Stimulated activated effector memory CD8-positive, alpha-beta T cell treated with anti-CD3 and anti-CD28 coated beads, Interleukin-12 subunit alpha, Interleukin-12 subunit beta, amount 100 ng/mL, for 72 hours (primary cell): ENCODE data around the gene FDX2.
A peak's percentile ranks its signal among the peaks of the same experiment; 100 is the strongest.

Experiments used
- ATAC-seq: fragments of 150-1000 bp; cut with Tn5 transposase; 2 replicates; pipeline ENCODE4 v1.10.0; 2021
- DNase-seq, 2 donors: peaks; one replicate each; pipeline ENCODE4 v3.0.0; 2021 to 2022; ENCODE audit warnings: low spot score in 2 of 2
- H3K27ac Mint-ChIP-seq: one replicate; pipeline ENCODE4 v1.8.0; 2022; ENCODE audit warnings: mild to moderate bottlenecking, mixed read lengths
- H3K36me3 Mint-ChIP-seq: one replicate; pipeline ENCODE4 v1.8.0; 2022; ENCODE audit warnings: mild to moderate bottlenecking, mixed read lengths
- H3K4me1 Mint-ChIP-seq: one replicate; pipeline ENCODE4 v1.8.0; 2022; ENCODE audit warnings: mixed read lengths
- H3K4me3 Mint-ChIP-seq: one replicate; pipeline ENCODE4 v1.8.0; 2022; ENCODE audit warnings: mild to moderate bottlenecking, mixed read lengths
- H3K9me3 Mint-ChIP-seq: one replicate; pipeline ENCODE4 v1.8.0; 2022; ENCODE audit warnings: mixed read lengths

FDX2 gene

DNA sequence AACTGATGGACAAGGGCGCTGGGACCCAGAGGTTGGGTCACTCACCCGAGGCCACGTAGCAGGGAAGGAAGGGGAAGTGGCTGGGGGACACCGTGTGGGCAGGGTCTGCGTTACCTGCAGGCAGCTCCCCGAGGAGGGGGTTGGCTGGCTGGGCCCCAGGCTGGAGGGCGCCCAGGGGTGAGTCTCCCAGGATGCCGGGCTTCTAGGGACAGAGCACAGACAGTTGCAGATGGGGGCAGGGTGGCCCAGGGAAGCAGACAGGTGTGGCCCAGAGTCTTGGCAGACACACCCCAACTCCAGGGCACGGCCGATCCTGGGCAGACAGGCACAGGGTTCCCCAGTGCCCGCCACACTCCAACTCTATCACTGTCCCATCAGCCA, 5.6 kb upstream of the FDX2 start:
- peaks cover 92% of the 10 kb centered on the region for H3K36me3 Mint-ChIP-seq
- H3K4me3 Mint-ChIP-seq: no peak overlapping the region
- ATAC-seq: no peak
- H3K27ac Mint-ChIP-seq: peak overlapping the region; percentile 2
- no peak for DNase-seq
- H3K4me1 Mint-ChIP-seq: peaks cover 2% of the 10 kb centered on the region
- H3K9me3 Mint-ChIP-seq: no peaks in the 10 kb centered on the region

DNA sequence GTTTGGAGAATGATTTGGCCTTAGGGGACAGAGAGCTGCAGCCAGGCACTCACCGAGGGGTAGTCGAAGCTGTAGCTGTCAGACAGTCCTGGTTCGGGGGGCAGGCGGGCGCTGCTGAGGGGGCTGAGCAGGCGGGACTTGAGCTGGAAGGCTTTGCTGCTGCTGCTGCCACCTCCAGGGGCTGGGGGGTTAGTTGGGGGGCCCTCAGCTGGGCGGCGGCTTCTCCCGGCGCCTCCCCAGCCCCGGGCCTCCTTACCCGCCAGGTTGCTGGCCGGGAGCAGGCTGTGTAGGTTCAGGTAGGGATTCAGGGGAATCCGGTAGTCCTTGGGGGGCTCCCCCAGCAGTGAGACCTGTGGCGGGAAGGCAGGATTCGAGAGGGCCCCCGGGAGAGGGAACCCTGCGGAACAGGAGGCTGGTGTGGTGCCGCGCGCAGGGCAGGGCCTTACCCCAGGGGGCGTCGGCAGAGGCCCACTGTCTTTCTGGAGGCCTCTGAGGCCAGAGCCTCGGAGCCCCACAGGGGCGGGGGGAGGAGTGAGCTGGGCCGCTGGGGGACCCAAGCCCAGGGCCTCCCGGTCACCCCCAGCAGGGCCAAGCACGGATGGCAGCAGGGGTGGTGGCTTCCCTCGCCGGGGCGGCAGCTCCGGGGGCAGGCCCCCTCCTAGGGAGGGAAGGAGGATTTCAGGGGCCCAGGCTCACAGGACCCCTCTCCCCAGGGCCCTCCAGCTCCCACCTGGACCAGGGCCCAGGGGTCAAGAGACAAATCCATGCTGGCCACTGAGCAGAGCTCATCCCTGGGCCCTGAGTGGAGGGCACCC, 5.0 kb upstream of the FDX2 start:
- DNase-seq (no peak), ATAC-seq (no peak)
- no peaks in the 10 kb centered on the region for H3K9me3 Mint-ChIP-seq
- peaks cover 8% of the 10 kb centered on the region for H3K4me1 Mint-ChIP-seq
- H3K4me3 Mint-ChIP-seq: no peak overlapping the region
- H3K27ac Mint-ChIP-seq: no peak overlapping the region
- H3K36me3 Mint-ChIP-seq: peaks cover 92% of the 10 kb centered on the region

DNA sequence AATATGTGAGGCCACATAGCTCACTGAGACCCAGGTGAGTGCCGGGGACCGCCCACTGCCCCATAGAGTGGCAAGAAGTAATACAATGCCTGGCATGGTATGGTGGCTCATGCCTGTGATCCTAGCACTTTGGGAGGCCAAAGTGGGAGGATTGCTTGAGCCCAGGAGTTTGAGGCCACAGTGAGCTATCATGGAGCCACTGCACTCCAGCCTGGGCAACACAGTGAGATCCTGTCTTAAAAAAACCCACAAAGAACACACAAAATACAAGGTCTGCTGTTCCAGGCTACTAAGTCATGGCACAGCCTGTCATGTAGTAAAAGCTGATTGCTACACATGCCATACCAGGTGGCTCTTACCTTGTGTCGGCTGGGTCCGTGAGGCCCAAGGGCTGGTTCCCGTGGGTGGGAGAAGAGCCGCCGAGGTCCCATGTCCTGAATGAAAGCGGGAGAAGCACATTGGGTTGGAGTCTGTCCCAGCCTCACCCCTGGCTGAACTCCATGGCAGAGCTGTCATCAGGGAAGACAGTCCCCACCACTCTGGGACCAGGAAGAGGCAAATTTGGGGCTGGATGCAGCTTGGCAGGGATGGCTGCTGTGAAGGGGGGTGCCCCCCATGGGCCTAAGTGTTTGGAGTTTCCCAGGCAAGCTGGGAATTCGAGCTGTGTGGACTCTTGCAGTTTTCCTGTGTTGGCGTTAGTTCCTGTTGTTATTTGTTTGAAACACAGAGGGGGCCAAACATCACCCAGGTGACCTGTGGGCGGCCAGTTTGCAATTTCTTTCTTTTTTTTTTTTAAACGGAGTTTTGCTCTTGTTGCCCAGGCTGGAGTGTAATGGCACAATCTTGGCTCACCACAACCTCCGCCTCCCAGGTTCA, 3.2 kb upstream of the FDX2 start:
- no peaks in the 10 kb centered on the region for H3K9me3 Mint-ChIP-seq
- ATAC-seq: no peak
- H3K4me1 Mint-ChIP-seq: peaks cover 22% of the 10 kb centered on the region
- no peak for DNase-seq
- no peak overlapping the region for H3K27ac Mint-ChIP-seq
- peaks cover 86% of the 10 kb centered on the region for H3K36me3 Mint-ChIP-seq
- H3K4me3 Mint-ChIP-seq: no peak overlapping the region

DNA sequence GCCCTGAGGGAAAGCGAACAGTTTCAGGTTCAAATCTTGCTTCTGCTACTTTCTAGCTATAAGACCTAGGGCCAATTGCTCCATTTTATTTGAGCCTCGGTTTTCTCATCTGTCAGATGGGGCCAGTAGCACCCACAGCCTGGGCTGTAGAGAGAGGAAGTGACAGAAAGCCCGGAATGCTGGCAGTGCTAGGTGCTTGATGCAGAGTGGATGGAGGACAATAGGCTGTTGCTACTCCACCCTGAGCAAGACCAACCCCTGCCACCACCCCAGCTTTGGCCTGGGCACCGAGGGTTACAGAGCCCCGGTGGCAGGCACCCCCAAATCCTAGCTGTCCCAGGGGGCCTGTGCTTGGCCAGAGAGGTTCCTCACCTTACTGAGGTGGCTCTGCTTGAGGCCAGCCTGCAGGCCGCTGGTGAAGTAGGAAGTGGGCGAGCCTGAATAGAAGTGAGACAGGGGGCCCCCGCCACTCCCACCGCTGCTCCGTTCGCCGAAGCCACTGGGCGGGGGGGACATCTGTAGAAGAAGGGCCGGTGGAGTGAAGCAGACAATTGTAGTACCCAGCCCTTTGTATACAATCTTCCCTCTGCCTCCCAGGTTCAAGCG, 2.1 kb upstream of the FDX2 start:
- no peaks in the 10 kb centered on the region for H3K9me3 Mint-ChIP-seq
- no peak overlapping the region for H3K27ac Mint-ChIP-seq
- no peak overlapping the region for H3K4me3 Mint-ChIP-seq

DNA sequence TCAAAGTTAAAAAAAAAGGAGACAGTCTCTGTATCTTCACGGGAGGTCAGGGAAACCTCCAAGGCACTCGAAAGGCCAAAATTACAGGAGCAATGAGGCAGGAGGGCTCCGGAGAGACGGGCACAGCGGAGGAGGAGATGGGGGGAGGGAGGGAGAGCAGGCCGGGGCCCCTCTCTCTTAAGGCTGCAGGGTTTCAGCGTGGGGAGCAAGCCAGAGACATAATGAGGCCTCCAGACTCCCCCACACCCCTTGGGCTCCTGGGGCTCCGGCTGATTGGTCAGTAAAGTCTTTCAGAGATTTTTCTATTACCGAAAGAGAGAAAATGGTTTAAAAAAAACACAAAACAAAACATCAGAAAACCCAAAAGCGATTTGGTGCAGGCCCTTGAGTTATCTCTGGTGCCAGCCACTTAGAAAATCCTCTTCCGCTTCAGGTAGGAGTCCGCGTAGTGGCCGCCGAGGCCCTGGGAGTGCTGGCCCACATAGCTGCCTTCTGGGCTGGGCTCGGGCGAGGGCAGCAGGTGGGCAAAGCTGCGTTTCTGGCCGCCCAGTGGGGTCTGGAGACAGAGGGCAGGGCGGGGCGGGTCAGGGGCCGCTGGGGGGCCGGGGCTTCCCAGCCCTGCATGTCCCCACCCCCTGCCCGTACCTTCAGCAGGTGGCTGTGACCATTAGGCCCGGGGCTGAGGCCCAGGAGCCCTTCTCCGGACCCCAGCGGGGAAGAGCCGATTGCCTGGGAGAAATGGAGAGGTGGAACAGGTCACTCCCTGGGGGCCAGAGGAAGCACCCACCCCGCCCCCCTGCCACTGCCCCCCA, 1.4 kb upstream of the FDX2 start:
- H3K36me3 Mint-ChIP-seq: peaks cover 75% of the 10 kb centered on the region
- H3K4me3 Mint-ChIP-seq: no peak overlapping the region
- peaks cover 22% of the 10 kb centered on the region for H3K4me1 Mint-ChIP-seq
- no peaks in the 10 kb centered on the region for H3K9me3 Mint-ChIP-seq
- no peak for DNase-seq
- H3K27ac Mint-ChIP-seq: no peak overlapping the region
- no peak for ATAC-seq

More for the DNA sequence above, 2.1 kb upstream of the FDX2 start:
- DNase-seq (no peak), ATAC-seq (no peak)
- Mint-ChIP-seq H3K36me3 (peaks cover 81% of the 10 kb centered on the region), H3K4me1 (peaks cover 22% of the 10 kb centered on the region)

DNA sequence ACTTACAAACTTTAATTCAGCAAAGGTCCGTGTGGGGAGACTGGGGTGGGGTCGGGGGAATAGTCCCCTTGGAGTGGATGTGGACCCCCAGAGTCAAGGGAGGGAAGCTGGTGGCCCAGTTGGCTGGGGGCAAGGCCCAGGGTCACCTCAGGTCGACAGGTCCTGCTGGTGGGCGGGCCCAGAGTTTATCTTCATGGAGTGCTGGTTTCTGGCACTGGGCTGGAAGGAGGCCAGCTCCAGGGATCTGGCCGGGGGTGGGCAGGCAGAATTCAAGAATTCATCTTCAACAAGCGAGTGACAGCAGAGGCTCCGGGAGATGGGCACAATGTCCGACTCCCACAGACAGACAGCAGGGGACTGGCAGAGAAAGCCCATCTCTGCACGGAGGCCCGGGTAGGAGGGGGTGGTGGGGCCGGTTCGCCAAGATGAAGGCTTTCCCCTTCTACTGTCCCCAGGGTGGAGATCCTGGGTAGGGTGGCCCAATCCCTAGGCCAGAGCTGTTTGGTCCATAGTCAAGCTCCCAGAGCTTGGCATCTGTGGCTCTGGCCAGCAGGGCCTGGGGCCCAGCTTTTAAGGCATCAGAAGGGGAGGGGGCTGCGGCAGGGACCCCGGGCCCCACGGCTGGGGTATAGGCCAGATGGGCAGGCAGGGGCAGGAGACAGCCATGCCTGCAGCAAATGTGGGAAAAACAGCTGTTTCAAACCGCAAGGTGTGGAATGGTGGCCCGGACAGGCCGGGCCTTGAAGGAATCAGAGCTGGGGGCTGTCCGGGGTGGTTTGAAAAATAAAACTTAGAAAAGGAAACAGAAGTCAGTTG, 622 bp upstream of the FDX2 start:
- ATAC-seq: peak; percentile 26
- DNase-seq: no peak
- no peaks in the 10 kb centered on the region for H3K9me3 Mint-ChIP-seq
- peak overlapping the region; percentile 84 for H3K4me3 Mint-ChIP-seq
- H3K36me3 Mint-ChIP-seq: peaks cover 67% of the 10 kb centered on the region
- H3K4me1 Mint-ChIP-seq: peaks cover 22% of the 10 kb centered on the region
- peak overlapping the region; percentile 83 for H3K27ac Mint-ChIP-seq

DNA sequence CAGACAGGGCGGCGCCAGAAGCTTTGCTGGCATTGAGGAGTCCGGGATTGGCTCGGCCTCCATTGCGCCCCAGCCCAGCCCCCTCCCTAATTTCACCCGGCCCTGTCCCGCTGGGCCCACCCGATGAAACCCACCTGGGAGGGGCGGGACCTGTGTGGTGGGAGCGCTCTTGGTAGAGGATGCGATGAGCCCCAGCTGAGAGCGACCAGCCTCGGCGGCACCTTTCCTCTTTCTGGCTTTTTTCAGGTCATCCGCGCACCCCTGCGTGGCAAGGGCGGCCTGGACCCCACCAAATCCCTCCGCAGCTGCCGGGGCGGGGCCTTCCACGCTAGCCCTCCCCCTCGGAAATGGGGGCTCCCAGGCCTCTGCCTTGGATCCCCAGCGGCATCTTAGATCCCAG, 6.4 kb downstream of the FDX2 start, which contains the start of gene ZGLP1:
ZGLP1 (minus strand) TSS at position 393 of the 400 bp plus-strand sequence.
- DNase-seq (no peak), ATAC-seq (no peak)
- Mint-ChIP-seq H3K36me3 (peaks cover 7% of the 10 kb centered on the region), H3K9me3 (no peaks in the 10 kb centered on the region), H3K4me3 (no peak within 1 kb of the TSS), H3K4me1 (peaks cover 5% of the 10 kb centered on the region), H3K27ac (no peak within 1 kb of the TSS)

DNA sequence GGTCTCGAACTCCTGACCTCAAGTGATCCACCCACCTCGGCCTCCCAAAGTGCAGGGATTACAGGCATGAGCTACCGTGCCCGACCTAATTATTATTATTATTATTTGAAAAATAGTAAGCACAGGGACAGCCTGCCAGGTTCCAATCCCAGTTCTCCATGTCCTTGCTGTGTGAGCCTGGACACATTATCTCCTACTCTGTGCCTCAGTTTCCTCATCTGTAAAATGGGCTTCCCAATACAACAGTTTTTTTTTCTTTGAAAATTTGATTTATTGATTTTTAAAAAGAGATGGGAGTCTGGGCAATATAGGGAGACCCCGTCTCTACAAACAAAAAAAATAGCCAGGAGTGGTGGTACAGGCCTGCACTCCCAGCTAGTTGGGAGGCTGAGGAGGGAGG, 9.5 kb downstream of the FDX2 start:
- ATAC-seq (no peak), DNase-seq (no peak)
- H3K4me3 Mint-ChIP-seq: no peak overlapping the region
- peaks cover 20% of the 10 kb centered on the region for H3K4me1 Mint-ChIP-seq
- no peak overlapping the region for H3K27ac Mint-ChIP-seq
- no peaks in the 10 kb centered on the region for H3K9me3 Mint-ChIP-seq
- no peaks in the 10 kb centered on the region for H3K36me3 Mint-ChIP-seq

DNA sequence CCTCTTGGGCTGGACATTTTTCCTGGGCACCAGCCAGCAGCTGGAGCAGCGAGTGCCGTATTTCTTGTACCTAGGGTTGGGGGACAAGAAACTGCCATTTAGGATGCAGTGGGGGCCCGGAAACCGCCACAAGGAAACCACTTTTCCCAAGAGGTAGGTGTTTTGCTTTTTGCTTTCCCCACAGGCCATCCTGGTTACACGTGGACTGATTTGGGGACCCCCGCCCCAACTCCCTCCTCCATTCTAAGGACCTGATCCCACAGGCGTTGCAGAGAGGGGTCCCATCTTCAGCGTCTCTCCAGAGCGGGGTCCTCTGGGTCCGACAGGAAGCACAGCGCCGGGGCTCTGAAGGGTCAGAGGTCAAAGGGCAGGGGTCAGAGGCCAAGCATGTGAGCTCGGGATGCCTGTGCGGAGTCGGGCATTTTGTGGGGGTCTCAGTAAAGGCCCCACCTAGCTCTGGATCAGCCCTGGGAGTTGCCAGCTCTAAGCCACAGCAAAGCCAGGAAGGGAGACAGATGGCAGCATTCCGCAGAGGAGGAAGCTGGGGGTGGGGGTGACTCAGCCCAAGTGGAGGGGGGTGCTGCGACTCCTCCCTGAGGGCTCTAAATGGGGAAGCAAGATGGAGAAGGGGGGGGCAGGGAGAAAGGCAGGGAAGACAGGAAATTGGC, 10.5 kb downstream of the FDX2 start:
- H3K4me3 Mint-ChIP-seq: no peak overlapping the region
- H3K9me3 Mint-ChIP-seq: no peaks in the 10 kb centered on the region
- no peak for DNase-seq
- H3K36me3 Mint-ChIP-seq: no peaks in the 10 kb centered on the region
- peak overlapping the region; percentile 74 for H3K27ac Mint-ChIP-seq
- H3K4me1 Mint-ChIP-seq: peaks cover 20% of the 10 kb centered on the region
- no peak for ATAC-seq

DNA sequence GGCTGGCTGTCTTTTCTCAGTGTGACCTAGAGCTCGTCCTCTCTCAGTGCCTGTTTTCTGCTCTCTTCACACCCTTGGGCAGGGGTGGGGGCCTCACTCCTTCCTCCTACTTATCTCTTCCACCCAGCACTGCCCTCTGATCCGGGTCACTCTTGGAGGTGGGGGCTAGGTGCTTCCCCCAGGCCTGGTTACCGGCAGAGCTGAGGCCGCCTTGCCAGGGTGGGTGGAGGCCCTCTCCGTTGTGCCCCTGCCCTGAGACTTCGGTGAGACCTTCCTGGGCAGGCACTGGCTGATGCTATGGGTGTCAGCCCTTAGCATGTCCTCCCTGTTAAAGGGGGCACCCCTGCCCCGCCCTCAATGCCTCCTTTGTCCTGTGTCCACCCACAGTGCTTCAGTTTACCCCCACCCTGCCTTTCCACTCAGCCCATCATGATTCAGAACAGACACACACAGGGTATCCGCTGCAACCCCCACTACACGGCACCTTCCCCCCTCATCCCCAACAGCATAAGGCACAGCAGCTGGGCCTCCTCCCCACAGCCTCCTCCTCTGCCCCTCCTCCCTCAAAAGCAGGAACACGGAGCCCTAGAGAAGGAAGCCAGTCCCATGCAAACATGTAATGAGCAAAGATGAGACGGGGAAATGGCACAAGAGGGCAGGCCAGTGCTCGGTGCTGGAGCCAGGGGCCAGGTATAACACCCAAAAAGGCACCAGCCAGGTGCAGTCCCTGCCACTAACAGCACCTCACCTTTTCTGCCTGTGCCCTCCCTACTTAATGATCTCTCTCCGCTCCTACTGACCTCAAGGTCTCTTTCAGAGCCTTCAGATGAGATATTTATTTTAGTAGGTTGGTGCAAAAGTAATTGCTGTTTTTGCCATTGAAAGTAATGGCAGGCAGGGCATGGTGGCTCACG, 16.0 kb downstream of the FDX2 start:
- peak overlapping the region; percentile 32 for H3K27ac Mint-ChIP-seq
- H3K4me3 Mint-ChIP-seq: no peak overlapping the region
- no peaks in the 10 kb centered on the region for H3K9me3 Mint-ChIP-seq
- DNase-seq: no peak
- peaks cover 7% of the 10 kb centered on the region for H3K36me3 Mint-ChIP-seq
- H3K4me1 Mint-ChIP-seq: peaks cover 40% of the 10 kb centered on the region
- ATAC-seq: no peak

DNA sequence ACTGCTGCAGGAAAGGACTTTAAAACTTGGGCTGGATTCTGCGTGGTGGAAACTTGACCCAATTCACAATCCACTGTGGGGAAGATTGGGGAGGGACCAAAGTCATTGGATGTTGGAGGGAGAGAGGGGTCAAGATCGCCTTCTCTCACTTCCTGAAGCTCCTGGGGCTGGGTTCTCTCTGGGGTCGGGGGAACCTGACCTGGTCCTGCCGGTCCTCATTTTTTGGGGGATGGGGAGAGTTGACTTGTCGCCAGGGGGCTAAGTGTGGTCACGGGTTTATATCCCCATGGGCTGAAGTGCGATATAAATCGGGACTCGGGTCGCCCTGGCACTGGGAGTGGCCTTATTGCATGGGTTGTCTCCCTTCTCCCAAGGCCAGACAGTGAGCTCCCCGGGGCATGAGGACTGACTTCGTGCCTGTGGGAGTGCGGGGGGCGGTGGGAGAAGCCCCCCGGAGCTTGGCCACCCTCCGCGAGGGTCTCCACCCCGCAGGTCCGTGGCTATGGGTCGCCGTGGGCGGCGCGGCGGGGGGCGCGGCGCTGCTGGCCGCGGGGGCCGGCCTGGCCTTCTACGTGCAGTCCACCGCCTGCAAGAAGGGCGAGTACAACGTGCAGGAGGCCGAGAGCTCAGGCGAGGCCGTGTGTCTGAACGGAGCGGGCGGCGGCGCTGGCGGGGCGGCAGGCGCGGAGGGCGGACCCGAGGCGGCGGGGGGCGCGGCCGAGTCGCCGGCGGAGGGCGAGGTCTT, 19.8 kb downstream of the FDX2 start:
- Mint-ChIP-seq H3K36me3 (peaks cover 27% of the 10 kb centered on the region), H3K27ac (peak overlapping the region; percentile 77), H3K4me1 (peaks cover 52% of the 10 kb centered on the region), H3K4me3 (peak overlapping the region; percentile 87), H3K9me3 (no peaks in the 10 kb centered on the region)
- no peak for ATAC-seq
- no peak for DNase-seq

DNA sequence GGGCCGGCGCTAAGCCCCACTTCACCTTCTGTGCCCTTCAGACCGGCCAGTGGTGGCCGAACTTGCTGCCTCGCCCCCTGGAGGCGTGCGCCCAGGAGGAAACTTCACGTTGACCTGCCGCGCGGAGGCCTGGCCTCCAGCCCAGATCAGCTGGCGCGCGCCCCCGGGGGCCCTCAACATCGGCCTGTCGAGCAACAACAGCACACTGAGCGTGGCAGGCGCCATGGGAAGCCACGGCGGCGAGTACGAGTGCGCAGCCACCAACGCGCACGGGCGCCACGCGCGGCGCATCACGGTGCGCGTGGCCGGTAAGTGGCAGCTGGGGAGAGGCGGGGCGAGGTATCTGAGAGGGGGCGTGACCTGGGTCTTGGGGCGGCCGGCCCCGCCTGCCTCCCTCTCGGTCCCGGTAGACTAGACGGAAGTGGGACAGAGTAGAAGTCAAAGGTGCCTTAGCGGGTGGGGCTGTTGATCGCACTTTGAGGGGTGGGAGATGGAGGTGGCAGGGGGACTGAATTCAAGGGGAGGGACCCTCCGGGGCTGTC, 20.4 kb downstream of the FDX2 start:
- peak overlapping the region; percentile 87 for H3K4me3 Mint-ChIP-seq
- ATAC-seq (peak; percentile 70), DNase-seq (peak; percentile 51 to 80)
- H3K4me1 Mint-ChIP-seq: peaks cover 59% of the 10 kb centered on the region
- H3K27ac Mint-ChIP-seq: peak overlapping the region; percentile 77
- no peaks in the 10 kb centered on the region for H3K9me3 Mint-ChIP-seq
- peaks cover 30% of the 10 kb centered on the region for H3K36me3 Mint-ChIP-seq
